WERI-Rb-1 (cell line): Measurements from ENCODE around the gene GLT8D1.

Experiments
- DNase-seq: peaks from one replicate; pipeline ENCODE4 v3.0.0-alpha.2; 2020
- H3K27ac ChIP-seq: fragments of 250-450 bp; sonication (Bioruptor Pico); 2 replicates; pipeline ENCODE4 v1.5.1; 2020; ENCODE audit warnings: mild to moderate bottlenecking, moderate library complexity
- H3K27me3 ChIP-seq: fragments of 250-450 bp; sonication (Bioruptor Pico); 2 replicates; pipeline ENCODE4 v1.5.1; 2021; ENCODE audit warnings: mild to moderate bottlenecking, low read depth, moderate library complexity; ENCODE audit not compliant: insufficient read depth, severe bottlenecking
- H3K36me3 ChIP-seq: fragments of 250-450 bp; sonication (Bioruptor Pico); 2 replicates; pipeline ENCODE4 v1.5.1; 2020; ENCODE audit warnings: mild to moderate bottlenecking, moderate library complexity
- H3K4me3 ChIP-seq: 2 replicates; pipeline ENCODE4 v1.5.1; 2011; ENCODE audit warnings: low read depth, mild to moderate bottlenecking, control low read depth, low read length
- H3K9me3 ChIP-seq: fragments of 250-450 bp; sonication (Bioruptor Pico); 2 replicates; pipeline ENCODE4 v1.5.1; 2021; ENCODE audit warnings: mild to moderate bottlenecking, moderate library complexity; ENCODE audit not compliant: severe bottlenecking
- CTCF ChIP-seq: IDR thresholded peaks from 2 replicates; pipeline ENCODE4 v1.5.1; 2011; ENCODE audit warnings: low read depth, mild to moderate bottlenecking, control low read depth, inconsistent platforms, low read length

The GLT8D1 gene

GRCh38 chr3:52724511-52724910, 18.9 kb upstream of the GLT8D1 start:
- no peaks in the 10 kb centered on the region for H3K27me3 ChIP-seq
- peaks cover 10% of the 10 kb centered on the region for H3K9me3 ChIP-seq
- TF ChIP-seq CTCF: no peak
- no peak overlapping the region for H3K4me3 ChIP-seq
- peaks cover 20% of the 10 kb centered on the region for H3K36me3 ChIP-seq
- H3K27ac ChIP-seq: no peak overlapping the region
- DNase-seq: no peak

- DNase-seq: no peak
- Histone ChIP-seq H3K9me3 (peaks cover 7% of the 10 kb centered on the region), H3K27me3 (no peaks in the 10 kb centered on the region), H3K36me3 (peaks cover 23% of the 10 kb centered on the region), H3K4me3 (no peak overlapping the region), H3K27ac (no peak overlapping the region)
- TF ChIP-seq CTCF: no peak
Measured at GRCh38 chr3:52723935-52724334, 18.3 kb upstream of the GLT8D1 start.

GRCh38 chr3:52722491-52722890, 16.9 kb upstream of the GLT8D1 start:
- H3K27me3 ChIP-seq: no peaks in the 10 kb centered on the region
- no peak overlapping the region for H3K4me3 ChIP-seq
- H3K9me3 ChIP-seq: peaks cover 7% of the 10 kb centered on the region
- DNase-seq: no peak
- H3K36me3 ChIP-seq: peaks cover 26% of the 10 kb centered on the region
- no peak overlapping the region for H3K27ac ChIP-seq
- TF ChIP-seq CTCF: no peak

- H3K27me3 ChIP-seq: no peaks in the 10 kb centered on the region
- TF ChIP-seq CTCF: no peak
- peaks cover 25% of the 10 kb centered on the region for H3K36me3 ChIP-seq
- peaks cover 4% of the 10 kb centered on the region for H3K9me3 ChIP-seq
- no peak overlapping the region for H3K4me3 ChIP-seq
- H3K27ac ChIP-seq: no peak overlapping the region
- DNase-seq: no peak
Measured at GRCh38 chr3:52721730-52722008, 16.1 kb upstream of the GLT8D1 start.

GRCh38 chr3:52721002-52721729, 15.6 kb upstream of the GLT8D1 start:
- no peak for TF ChIP-seq CTCF
- no peak for DNase-seq

GRCh38 chr3:52719618-52720017, 14.0 kb upstream of the GLT8D1 start:
- Histone ChIP-seq H3K4me3 (no peak overlapping the region), H3K27ac (no peak overlapping the region), H3K27me3 (no peaks in the 10 kb centered on the region), H3K36me3 (peaks cover 25% of the 10 kb centered on the region), H3K9me3 (peaks cover 4% of the 10 kb centered on the region)
- no peak for TF ChIP-seq CTCF
- no peak for DNase-seq

More at GRCh38 chr3:52721002-52721729, 15.6 kb upstream of the GLT8D1 start:
- H3K9me3 ChIP-seq: peaks cover 4% of the 10 kb centered on the region
- H3K27me3 ChIP-seq: no peaks in the 10 kb centered on the region
- no peak overlapping the region for H3K4me3 ChIP-seq
- H3K27ac ChIP-seq: no peak overlapping the region
- peaks cover 25% of the 10 kb centered on the region for H3K36me3 ChIP-seq
